ENCODE measurements around the gene SYT13. TPM values are rescaled to one million over a fixed set of nuclear protein-coding genes. Genes with fewer than 3 reads are reported as not detected.

The SYT13 gene
- total RNA-seq, 1 experiment from 2014 or later = 1.4 TPM

DNA sequence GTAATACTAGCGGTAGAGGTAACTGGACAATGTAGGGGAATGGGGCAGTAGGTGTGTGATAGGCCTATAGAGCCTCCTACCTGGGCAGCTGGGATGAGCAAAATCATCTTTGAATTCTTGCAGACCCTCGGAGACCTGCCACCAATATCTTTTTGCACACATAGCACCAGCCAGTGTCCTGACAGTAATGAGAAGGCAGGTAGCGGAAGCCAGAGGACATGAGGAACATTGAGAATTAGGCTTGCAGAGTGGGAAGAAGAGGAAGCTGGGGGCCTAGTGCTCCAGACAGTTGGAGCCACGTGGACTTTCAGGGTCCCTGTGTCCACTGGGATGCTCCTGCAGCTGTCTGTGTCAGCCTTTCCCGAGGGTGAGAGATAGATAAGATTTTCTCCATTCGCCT is 17.2 kb upstream of the SYT13 start:
- no peak overlapping the region for H3K4me2 ChIP-seq (ENCODE audit: low read length)
- no peaks in the 10 kb centered on the region for H4K20me1 ChIP-seq (ENCODE audit: insufficient read depth)
- CTCF ChIA-PET = no interaction called here
- no peaks in the 10 kb centered on the region for H3K79me2 ChIP-seq (ENCODE audit: insufficient read depth, low read length)
- H3K27ac ChIP-seq (ENCODE audit: low read depth, low read length) = no peak overlapping the region
- H3K9ac ChIP-seq (ENCODE audit: low read length) = no peak overlapping the region
- H2AFZ ChIP-seq (ENCODE audit: low read depth, low read length, poor library complexity, severe bottlenecking) = no peak overlapping the region
- TF ChIP-seq ZFX (IDR thresholded peaks at IDR 0.05) (no peak), CBX3 (IDR thresholded peaks at IDR 0.05; ENCODE audit: low read depth) (no peak), JUND (IDR thresholded peaks at IDR 0.05) (no peak), EZH2phosphoT487 (IDR thresholded peaks at IDR 0.05; ENCODE audit: borderline replicate concordance) (no peak), SP1 (IDR thresholded peaks at IDR 0.05; ENCODE audit: low read depth) (no peak), ZNF274 (IDR thresholded peaks at IDR 0.05; ENCODE audit: low read depth, low read length) (no peak), SIN3A (IDR thresholded peaks at IDR 0.05; ENCODE audit: low read depth) (no peak), EGR1 (IDR thresholded peaks at IDR 0.05; ENCODE audit: low read depth) (no peak), YY1 (IDR thresholded peaks at IDR 0.05; ENCODE audit: extremely low read depth, insufficient replicate concordance, low read depth, low read length) (no peak)
- TF ChIP-seq, protein P1, sequence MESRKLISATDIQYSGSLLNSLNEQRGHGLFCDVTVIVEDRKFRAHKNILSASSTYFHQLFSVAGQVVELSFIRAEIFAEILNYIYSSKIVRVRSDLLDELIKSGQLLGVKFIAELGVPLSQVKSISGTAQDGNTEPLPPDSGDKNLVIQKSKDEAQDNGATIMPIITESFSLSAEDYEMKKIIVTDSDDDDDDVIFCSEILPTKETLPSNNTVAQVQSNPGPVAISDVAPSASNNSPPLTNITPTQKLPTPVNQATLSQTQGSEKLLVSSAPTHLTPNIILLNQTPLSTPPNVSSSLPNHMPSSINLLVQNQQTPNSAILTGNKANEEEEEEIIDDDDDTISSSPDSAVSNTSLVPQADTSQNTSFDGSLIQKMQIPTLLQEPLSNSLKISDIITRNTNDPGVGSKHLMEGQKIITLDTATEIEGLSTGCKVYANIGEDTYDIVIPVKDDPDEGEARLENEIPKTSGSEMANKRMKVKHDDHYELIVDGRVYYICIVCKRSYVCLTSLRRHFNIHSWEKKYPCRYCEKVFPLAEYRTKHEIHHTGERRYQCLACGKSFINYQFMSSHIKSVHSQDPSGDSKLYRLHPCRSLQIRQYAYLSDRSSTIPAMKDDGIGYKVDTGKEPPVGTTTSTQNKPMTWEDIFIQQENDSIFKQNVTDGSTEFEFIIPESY (IDR thresholded peaks at IDR 0.05; ENCODE audit: extremely low read depth, insufficient replicate concordance, low read length) = no peak
- TF ChIP-seq, protein P2, sequence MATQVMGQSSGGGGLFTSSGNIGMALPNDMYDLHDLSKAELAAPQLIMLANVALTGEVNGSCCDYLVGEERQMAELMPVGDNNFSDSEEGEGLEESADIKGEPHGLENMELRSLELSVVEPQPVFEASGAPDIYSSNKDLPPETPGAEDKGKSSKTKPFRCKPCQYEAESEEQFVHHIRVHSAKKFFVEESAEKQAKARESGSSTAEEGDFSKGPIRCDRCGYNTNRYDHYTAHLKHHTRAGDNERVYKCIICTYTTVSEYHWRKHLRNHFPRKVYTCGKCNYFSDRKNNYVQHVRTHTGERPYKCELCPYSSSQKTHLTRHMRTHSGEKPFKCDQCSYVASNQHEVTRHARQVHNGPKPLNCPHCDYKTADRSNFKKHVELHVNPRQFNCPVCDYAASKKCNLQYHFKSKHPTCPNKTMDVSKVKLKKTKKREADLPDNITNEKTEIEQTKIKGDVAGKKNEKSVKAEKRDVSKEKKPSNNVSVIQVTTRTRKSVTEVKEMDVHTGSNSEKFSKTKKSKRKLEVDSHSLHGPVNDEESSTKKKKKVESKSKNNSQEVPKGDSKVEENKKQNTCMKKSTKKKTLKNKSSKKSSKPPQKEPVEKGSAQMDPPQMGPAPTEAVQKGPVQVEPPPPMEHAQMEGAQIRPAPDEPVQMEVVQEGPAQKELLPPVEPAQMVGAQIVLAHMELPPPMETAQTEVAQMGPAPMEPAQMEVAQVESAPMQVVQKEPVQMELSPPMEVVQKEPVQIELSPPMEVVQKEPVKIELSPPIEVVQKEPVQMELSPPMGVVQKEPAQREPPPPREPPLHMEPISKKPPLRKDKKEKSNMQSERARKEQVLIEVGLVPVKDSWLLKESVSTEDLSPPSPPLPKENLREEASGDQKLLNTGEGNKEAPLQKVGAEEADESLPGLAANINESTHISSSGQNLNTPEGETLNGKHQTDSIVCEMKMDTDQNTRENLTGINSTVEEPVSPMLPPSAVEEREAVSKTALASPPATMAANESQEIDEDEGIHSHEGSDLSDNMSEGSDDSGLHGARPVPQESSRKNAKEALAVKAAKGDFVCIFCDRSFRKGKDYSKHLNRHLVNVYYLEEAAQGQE (IDR thresholded peaks at IDR 0.05; ENCODE audit: low read depth) = no peak
- H3K4me1 ChIP-seq (ENCODE audit: control insufficient read depth in 1 of 2, insufficient read depth in 2 of 2, low read length in 2 of 2) = no peaks in the 10 kb centered on the region
- POLR2A ChIA-PET = no interaction called here
- no peaks in the 10 kb centered on the region for H3K27me3 ChIP-seq (ENCODE audit: insufficient read depth, low read length)
- RAD21 ChIA-PET (ENCODE audit: low non-redundant PET in 1 of 2, low total read pairs in 2 of 2, uncharacterized antibody in 2 of 2, unreplicated experiment in 2 of 2) = no interaction called here
- DNase-seq (ENCODE audit: low read depth, low spot score) (no peak), ATAC-seq (no peak)
- intact Hi-C loops (cut with micrococcal nuclease) = no loop called here
- no peaks in the 10 kb centered on the region for H3K9me2 ChIP-seq (ENCODE audit: insufficient read depth)
- H3K4me3 ChIP-seq (replicated peaks in 1 of 2; ENCODE audit: low read depth in 1 of 2, low read length in 2 of 2) = no peak overlapping the region
- no peaks in the 10 kb centered on the region for H3K36me3 ChIP-seq (ENCODE audit: control insufficient read depth in 1 of 2, insufficient read depth in 2 of 2, low read length in 2 of 2)
- BruUV-seq (replicated peaks) = no TSS peak
- no peaks in the 10 kb centered on the region for H3K9me3 ChIP-seq (ENCODE audit: control insufficient read depth in 1 of 2, insufficient read depth in 1 of 2, low read depth in 1 of 2, low read length in 2 of 2)
